ENCODE data around the gene PACSIN1.

DNA sequence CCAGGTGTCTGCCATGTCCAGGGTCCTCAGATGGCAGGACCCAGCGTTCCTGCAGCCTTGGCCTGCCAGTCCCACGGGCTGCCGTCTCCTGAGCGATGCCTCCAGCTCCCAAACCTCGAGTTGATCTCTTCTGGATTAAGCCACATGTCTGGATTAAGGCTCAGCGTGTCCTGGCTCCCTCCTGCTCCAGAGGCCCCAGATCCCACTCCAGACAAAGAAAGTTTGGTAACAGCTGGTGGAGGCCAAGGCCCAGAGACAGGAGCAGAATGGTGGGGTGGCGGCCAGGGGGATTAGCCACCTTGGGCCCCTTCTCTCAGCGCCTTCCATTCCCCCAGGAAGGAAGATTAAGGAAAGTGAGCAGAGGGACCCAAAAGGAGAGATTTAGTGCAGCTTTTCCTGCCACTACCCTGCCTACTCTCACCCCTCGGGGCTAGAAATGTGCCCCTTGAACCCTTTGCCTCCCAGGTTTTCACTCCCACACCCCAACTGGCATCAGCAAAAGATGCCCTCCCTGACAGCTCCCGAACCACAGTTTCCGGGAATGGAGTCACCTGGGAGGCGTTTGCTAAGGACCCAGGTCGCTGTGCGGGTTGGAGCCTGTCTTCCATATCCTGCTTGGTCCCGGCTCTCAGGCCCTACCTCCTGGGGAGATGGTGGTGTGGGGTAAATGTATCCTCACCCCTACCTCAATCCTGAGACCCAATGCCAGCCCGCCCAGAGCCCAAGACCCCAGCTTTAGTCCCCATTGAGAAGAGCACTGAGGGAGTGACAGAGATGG is 83.3 kb downstream of the PACSIN1 start:
- TF ChIP-seq POLR2A (IDR thresholded peaks at IDR 0.05; ENCODE audit: extremely low read depth, insufficient read length): no peak
- TF ChIP-seq, protein P1, sequence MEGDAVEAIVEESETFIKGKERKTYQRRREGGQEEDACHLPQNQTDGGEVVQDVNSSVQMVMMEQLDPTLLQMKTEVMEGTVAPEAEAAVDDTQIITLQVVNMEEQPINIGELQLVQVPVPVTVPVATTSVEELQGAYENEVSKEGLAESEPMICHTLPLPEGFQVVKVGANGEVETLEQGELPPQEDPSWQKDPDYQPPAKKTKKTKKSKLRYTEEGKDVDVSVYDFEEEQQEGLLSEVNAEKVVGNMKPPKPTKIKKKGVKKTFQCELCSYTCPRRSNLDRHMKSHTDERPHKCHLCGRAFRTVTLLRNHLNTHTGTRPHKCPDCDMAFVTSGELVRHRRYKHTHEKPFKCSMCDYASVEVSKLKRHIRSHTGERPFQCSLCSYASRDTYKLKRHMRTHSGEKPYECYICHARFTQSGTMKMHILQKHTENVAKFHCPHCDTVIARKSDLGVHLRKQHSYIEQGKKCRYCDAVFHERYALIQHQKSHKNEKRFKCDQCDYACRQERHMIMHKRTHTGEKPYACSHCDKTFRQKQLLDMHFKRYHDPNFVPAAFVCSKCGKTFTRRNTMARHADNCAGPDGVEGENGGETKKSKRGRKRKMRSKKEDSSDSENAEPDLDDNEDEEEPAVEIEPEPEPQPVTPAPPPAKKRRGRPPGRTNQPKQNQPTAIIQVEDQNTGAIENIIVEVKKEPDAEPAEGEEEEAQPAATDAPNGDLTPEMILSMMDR (IDR thresholded peaks at IDR 0.05; ENCODE audit: low read depth, low read length): no peak
- TF ChIP-seq, protein P2, sequence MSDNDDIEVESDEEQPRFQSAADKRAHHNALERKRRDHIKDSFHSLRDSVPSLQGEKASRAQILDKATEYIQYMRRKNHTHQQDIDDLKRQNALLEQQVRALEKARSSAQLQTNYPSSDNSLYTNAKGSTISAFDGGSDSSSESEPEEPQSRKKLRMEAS (IDR thresholded peaks at IDR 0.05; ENCODE audit: low read depth, low read length): no peak
- no peak for TF ChIP-seq MYC (IDR thresholded peaks at IDR 0.05; ENCODE audit: low read depth, low read length)

All from NB4 (cell line).